ENCODE data around the gene STYK1.
"Not testable (repeated sequence)": the region's sequence is repeated elsewhere in the genome, so short reads cannot be mapped to it uniquely, and the experiment has no call there.

STYK1 gene

DNA sequence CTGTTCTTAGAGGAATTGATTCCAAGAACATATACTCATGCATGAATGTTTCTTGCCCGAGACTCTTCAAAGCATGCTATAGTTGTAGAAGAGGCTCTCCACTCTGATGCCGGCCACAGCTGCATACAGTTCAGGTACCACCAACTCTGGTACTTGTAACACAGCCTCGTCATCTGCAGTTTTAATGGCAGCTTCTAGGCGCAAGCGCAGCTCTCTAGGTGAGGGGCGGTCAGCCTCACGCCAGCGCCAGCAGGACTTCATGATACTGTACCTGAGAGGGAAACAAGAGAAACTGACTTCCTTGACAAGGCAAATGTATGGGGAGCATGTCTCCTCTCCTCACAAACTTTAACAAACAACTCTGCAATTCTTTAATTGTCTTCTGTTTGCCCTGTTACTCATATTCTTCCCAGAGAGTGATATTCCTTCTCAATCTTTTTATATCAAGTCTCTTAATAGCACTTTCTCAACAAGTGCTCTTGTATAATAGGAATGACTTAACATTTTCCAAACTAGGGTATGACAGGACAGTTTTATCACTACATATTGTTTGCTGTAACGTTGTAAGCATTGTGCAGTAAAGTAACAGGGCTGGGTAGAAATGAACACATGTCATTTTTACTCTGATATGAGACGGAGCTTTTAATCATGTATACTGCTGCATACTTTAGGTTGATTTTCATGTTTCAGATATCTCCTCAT is 53.6 kb downstream of the STYK1 start:
- DNase-seq (ENCODE audit: low spot score): no peak

DNA sequence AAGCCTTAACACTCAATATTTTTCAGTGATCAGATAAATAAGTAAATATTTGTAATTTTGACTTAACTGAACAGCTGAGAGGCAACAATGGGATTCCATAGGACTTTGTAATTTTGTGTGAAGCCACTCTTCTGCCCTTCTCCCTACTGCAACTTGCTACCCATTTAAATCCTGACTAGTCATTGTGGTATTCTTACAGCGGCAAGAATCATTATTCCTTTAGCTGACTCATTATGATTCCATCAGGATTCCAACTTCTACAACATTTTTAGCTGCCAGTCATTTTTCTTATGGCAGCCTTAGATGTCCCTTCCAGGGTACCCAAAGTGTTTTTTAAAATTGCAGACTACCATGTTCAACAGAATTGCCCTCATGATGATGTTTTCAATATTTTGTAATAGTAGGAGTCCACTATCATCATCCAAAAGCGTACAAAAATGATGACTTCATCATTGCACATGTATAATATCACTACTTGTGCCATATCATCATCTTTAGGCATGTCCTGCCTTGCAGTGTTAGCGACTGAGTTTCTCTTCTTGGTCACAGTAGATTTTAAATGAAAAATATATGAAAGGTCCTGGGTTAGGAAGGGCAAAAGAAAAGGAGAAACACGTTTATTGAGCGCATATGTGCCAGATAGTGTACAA is 55.4 kb downstream of the STYK1 start:
- peak; percentile 16 for DNase-seq (ENCODE audit: low spot score)

DNA sequence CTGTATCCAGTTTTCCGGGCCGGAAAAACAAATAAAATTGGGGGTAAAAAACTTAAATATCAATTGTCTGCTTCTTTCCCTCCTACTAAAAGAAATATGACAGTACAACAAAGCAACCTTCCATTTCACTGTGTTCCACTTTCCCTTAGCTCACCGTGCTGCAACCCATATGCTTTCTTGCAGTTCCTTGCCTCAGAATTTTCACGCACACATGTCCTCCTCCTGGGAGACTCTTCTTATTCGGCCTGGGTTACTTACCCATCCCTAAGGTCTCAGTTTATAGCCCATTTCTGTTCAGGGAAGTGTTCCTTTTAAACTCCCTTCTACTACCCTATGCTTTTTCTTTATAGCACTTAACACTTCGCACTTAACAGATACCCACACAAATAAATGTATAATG is 56.0 kb downstream of the STYK1 start:
- no peak for DNase-seq (ENCODE audit: low spot score)

DNA sequence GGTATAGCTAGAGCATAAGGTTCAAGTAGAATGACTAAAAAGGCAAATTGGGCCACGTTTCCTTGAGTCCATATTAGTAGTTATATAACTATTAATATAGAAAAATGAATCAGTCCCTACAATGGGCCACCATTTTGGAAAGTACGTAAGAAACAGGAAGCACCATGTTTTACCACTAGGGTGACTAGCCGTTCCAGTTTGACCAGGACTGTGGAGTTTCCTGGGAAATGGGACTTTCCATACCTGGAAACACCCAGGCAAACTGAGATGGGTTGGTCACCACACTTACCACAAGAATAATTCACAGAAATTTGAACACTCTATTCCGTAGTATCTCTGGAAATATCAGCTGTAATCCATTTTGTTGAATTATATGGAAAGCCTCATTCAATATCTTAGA is 58.3 kb downstream of the STYK1 start:
- DNase-seq (ENCODE audit: low spot score): no peak

DNA sequence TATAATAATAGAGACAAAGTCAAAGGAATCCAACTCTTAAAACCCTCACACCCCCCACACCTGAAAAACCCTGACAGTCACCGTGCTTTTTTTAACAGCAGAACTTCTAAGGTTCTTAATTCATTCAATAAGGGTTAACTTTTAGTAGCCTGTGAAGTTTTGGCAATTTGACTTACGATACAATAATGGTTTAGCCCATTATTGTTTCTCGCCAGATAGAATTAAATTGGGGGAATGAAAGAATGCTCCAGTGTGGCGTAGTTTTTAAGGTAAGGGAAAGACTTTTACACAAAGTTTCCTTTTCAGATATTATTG is 59.8 kb downstream of the STYK1 start:
- no peak for DNase-seq (ENCODE audit: low spot score)

DNA sequence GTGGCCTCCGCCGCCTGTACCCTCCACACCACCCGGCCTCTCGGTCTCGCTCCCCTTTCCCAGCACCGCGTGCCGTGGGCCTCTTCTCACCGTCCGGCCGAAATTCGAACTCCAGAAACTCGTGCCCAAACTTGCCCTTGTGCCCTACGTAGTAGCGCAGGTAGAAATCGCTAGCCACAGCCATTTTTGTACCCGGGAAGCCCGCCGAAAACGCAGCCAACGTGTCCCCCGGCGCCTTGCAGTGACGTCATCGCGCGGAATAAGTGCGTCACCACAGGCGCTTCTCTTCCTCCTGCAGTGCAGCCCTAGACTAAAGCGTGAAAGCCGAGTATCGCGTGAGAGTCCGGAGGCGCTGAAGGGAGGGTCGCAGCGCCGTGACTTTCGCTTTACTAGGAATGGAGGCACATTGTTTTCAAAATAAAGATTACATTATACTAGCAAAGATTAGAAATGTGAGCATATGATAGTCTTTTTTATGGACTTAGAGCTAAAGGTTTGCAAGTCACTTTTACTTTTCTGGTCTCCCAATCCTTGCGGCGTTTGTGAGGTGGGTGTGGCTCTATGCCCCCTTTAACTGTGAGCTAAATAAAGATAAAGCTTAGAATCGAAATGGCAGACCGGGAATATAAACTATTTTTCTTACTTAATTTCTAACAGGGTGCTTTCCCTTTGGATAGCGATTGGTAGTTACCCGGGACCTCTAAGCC is 60.4 kb downstream of the STYK1 start, which contains the start of gene MAGOHB:
Gene MAGOHB, minus strand, starts transcription at position 261 of the 707 bp plus-strand sequence. Its CDS starts 77 bp downstream, at position 184.
- DNase-seq (ENCODE audit: low spot score): peak; percentile 92

DNA sequence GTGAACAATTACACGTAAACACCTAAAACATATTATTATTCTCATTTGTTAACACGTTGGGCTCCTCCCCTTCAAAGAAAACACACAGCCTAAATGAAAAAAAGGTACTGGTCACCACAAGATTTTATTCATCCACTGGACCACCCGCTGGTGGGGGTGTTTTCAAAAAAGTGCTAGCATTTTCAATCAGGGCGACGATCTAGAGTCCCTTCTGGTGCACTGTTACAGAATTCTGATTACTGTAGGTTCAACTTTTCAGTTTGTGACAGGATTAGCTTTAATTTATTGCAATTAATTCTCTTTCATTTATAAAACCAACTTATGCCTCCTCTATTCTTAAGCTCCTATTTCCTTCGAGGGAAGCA is 60.9 kb downstream of the STYK1 start:
- DNase-seq (ENCODE audit: low spot score): no peak

DNA sequence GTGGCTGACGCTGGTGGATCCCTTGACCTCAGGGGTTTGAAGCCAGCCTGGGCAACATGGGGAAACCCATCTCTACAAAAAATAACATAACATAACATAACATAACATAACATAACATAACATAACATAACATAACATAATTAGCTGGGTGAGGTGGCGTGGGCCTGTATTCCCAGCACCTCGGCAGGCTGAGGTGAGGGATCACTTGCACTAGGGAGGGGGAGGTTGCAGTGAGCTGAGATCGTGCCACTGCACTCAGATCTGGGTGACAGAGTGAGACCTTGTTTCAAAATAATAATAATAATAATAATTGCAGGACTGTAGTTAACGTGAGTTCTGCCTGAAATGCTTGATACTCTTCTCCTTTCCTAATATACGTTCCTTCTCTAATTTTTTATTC is 61.7 kb downstream of the STYK1 start:
- DNase-seq (ENCODE audit: low spot score): no peak

DNA sequence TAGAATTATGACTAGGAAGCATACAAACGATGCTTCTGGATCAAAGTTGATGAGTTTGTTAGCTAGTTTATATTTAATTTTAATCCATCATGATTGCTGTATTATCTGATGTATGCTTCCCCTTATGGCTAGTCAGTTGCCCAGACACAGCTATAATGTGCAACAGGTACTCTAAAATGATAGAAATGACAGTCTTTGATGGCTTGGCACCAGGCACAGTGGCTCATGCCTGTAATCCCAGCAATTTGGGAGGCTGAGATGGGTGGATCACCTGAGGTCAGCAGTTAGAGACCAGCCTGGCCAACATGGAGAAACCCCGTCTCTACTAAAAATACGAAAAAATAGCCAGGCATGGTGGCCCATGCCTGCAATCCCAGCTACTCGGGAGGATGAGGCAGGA is 62.6 kb downstream of the STYK1 start:
- not testable (repeated sequence) for DNase-seq (ENCODE audit: low spot score)

DNA sequence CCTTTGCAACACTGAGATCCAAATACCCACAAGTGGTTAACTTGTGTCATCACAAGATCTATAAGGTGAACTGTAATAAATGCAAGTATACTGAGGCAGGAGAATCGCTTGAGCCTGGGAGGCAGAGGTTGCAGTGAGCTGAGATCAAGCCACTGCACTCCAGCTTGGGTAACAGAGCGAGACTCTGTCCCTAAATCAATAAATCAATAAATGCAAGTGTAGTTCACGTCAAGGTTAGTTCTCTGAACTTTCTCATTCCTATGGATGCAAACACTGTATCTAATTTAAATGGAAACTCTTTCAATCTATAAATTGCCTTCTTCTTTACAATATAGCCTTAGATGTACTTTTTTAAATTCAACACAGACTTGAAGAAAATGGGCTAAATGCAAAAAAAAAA is 63.7 kb downstream of the STYK1 start:
- no peak for DNase-seq (ENCODE audit: low spot score)

DNA sequence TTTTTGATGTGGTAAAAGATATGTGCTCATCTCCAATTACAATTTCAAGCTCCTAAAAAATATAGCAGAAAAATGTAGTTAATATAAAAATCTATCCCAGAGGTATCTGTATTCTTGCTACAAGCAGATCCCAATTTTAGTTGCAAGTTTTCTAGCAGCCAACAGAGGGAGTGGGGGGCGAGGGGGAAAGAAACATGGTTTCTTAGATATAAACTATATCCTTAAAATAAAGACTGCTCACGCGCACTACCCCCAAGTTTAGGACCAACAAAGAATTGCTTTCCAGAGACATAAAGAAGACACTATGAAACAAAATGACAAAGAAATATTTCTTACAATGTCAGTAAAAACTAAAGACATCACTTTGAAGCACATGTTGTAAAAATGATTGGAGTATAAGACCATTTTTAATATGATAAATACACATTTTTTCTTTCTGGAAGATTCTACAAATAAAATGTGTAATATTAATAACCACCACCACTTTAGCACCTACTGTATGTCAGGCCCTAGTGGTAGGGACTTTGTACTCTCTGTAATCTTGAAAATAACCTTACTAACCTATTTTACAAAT is 65.9 kb downstream of the STYK1 start:
- no peak for DNase-seq (ENCODE audit: low spot score)

DNA sequence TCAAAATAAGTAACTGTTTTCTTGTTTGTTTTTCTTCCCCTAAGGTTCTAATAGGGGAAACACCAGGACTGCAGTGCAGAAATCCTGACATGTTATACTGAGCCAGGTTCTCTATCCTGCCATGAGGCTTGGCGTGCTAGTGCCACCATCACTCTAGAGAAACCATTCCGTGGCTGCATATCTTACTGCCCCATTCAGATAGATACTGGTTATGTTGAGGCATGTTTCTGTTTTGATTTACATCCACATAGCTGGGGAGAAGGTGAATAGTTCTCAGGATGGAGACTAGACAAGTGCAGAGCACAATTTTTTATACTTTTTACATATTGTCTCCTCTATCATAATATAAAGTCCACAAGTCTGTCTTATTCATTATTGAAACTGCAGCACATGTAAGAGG is 72.0 kb downstream of the STYK1 start:
- DNase-seq (ENCODE audit: low spot score): no peak

DNA sequence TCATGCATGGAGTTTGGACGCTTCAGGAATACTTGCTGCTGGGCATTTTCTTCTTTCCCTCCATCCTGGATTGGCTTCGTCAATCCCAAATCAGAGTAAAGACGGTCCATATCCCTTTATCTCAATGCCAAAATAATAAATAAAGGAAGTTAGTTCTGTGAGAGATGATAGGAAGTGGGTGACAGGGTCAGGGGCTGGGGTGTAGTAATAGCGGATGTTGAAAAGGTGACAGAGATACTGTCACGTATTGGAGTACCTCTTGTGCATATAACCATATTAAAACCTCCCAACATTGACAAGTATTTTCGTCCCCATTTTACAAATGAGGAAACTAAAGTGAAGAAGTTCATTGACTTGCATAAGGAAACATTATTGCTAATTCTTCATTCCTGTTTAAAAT is 72.9 kb downstream of the STYK1 start:
- no peak for DNase-seq (ENCODE audit: low spot score)

DNA sequence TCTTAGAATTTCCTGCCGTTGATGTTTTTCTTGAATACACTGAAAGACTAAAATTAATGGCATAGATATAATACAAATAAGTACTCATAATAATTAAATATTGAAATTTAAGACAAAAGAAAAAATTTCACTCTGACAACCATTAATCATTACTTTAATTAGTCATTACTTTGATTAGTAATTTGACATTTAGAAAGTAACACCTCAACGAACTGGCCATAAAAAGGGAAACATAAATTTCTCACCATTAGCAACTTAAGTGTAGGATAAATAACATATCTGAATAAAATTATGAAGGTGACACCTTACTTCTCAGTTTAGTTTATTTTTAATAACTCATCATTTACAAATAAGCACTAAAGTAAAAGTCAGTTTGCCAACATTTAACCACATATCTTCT is 78.0 kb downstream of the STYK1 start:
- DNase-seq (ENCODE audit: low spot score): no peak

DNA sequence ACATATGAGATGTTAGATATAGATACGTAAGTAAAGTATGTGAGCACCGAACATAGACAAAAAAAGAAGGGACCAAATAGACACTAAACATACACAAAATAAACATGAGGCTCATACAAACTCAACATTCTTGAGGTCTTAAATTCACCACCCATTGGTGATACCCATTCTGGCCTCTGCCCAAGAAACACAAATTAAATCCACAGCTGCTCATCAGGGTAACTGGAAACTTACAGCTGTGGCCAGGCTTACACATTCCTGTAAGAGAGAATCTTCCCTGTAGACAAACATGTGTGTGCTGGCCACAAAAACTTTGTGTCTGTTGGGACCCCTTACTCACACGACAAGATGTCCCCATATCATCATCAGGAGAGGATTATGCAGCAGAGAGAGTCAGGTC is 82.9 kb downstream of the STYK1 start:
- DNase-seq (ENCODE audit: low spot score): no peak

DNA sequence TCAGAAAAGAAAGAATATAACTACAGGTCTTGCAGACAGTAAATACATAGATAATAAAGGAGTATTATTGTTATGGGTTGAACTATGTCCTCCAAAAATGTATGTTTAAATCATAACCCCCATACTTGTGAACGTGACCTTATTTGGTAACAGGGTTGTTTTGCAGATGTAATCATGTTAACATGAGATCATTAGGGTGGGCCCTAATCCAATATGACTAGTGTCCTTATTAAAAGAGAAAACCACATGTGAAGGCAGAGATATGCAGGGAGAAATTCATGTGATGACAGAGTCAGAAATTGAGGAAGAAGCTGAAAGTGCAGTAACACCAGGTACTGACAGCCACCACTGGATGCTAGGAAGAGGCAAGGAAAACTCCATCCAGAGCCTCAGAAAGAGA is 89.4 kb downstream of the STYK1 start:
- no peak for DNase-seq (ENCODE audit: low spot score)

DNA sequence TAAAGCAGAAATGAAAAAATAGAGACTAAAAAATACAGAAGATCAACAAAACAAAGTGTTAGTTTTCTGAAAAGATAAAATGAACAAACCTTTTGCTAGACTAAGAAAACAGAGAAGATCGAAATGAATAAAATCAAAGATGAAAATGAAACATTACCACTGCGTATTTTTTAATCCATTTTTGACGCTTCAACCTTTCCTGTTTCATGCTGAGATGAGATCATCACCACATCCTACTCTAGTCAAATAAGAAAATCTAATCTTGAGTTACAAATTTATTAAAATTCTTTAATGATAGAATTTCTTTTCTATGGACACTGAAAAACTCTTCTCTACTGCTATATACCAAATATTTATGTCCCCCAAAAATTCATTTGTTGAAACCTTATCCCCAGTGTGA is 91.1 kb downstream of the STYK1 start:
- DNase-seq (ENCODE audit: low spot score): no peak

DNA sequence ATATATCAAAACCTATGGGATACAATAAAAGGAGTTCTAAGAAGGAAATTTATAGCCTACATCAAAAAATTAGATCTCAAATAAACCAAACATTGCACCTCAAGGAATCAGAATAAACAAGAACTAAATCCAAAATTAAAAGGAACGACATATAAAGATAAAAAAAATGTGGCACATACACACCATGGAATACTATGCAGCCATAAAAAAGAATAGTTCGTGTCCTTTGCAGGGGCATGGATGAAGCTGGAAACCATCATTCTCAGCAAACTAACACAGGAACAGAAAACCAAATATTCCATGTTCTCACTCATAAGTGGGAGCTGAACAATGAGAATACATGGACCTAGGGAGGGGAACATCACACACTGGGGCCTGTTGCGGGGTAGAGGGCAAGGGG is 91.7 kb downstream of the STYK1 start:
- DNase-seq (ENCODE audit: low spot score): not testable (repeated sequence)

DNA sequence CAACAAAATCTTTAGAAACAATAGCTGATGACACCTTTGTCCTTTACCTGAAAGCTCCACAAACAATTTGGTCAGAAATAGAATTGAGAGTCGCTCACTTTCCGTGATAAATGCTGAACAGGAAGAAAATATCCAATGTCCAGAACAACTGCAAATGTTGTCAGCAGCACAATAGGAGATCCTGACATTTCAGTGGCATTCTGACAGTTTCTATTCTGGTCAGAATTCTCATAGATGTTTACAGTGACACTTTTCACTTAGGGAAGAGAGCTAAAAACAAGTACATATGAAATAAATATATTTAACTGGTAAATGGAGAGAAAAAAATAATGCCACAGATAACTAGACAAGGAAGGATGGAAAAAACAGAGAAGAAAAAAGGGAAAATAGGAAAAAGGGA is 99.5 kb downstream of the STYK1 start:
- DNase-seq (ENCODE audit: low spot score): no peak

DNA sequence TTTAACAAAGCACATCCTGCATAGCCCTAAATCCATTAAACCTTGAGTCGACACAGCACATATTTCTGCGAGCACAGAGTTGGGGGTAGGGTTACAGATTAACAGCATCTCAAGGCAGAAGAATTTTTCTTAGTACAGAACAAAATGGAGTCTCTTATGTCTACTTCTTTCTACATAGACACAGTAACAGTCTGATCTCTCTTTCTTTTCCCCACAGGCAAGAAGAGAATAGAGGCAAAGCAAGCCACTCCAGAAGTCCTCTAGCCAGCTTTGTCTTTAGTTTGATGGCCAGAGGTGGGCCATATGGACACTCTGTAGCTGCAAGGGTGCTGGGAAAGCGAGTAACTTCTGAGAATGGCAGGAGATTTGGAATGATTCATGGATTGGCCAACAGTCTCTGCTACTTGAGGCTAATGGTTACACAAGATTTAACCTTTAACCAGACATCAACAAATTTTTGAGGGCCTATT is 101.8 kb downstream of the STYK1 start:
- not testable (repeated sequence) for DNase-seq (ENCODE audit: low spot score)

DNA sequence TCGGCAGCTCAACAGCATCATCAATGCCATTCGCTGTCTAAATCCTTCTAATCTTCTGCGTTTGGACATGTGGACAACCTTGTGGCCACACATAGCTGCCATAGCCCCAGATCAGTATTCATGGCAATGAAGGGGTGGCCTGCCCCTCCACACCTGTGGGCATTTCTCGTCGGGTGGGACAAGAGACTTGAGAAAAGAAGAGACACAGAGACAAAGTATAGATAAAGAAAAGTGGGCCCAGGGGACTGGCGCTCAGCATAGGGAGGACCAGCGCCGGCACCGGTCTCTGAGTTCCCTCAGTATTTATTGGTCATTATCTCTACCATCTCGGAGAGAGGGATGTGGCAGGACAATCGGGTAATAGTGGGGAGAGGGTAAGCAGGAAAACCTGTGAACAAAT is 102.7 kb downstream of the STYK1 start:
- DNase-seq (ENCODE audit: low spot score): no peak

Data from COLO829 (cell line).